Stimulated activated CD8-positive, alpha-beta memory T cell treated with anti-CD3 and anti-CD28 coated beads, Interleukin-4, amount 100 ng/mL, for 48 hours (primary cell): Measurements from ENCODE around the gene FCRLB.
"Not testable (repeated sequence)": the region's sequence is repeated elsewhere in the genome, so short reads cannot be mapped to it uniquely, and the experiment has no call there.

Experiments
- DNase-seq: peaks from one replicate; pipeline ENCODE4 v3.0.0-alpha.2; 2020

Gene FCRLB

DNA sequence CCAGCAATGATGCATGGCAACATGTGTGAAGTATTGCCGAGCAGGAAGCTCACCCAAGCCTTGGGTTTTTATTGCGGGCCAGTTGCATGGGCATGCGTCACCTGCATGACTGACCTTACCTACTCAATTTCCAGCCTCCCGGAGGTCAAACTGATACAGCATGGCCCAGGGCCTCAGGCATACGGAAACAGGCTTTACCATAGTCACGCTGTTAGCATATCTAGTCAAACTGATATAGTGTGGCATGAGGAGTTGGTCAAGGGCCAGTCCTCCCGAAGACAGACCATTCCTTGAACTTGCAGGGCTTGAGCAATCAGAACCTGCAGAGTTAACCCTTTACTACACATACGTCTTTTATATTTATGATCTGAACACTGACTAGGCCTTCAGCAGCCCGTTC, 21.9 kb downstream of the FCRLB start:
- no peak for DNase-seq

DNA sequence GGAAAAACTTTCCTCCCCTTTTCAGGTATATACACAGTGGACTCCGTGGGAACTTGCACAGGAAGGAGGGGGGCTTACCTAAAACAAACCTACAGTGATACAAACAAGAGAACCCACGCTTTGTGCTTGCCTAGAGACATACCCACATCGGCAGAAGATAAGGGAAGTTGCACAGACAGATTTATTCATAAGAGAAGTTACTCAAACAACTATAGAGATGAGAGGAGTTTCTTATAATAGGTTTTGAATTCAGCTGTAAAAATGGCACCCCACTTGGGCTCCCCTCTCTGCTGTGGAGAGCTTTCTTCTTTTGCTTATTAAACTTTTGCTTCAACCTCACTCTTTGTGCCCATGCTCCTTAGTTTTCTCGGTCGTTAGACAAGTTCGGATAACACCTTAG, 26.5 kb downstream of the FCRLB start:
- DNase-seq = no peak

- peak; percentile 90 for DNase-seq
These were observed 28.4 kb downstream of the FCRLB start, which contains the start of gene DUSP12 for GRCh38 chr1:161749509-161750407. TSS of gene DUSP12 (plus strand) at chr1:161749786. CDS start at chr1:161749802, 16 bp downstream.

GRCh38 chr1:161763522-161764098, 42.3 kb downstream of the FCRLB start:
- DNase-seq = no peak

- peak; percentile 85 for DNase-seq
These were observed 45.0 kb downstream of the FCRLB start, which contains the start of gene ATF6 for GRCh38 chr1:161766102-161766981. TSS of gene ATF6 (plus strand) at chr1:161766320. CDS start at chr1:161766361, 41 bp downstream.

- no peak for DNase-seq
These were observed 47.1 kb downstream of the FCRLB start for GRCh38 chr1:161768461-161768860.

GRCh38 chr1:161768986-161769672, 47.8 kb downstream of the FCRLB start:
- no peak for DNase-seq

- not testable (repeated sequence) for DNase-seq
These were observed 48.3 kb downstream of the FCRLB start for GRCh38 chr1:161769673-161770045.

- DNase-seq = no peak
These were observed 48.9 kb downstream of the FCRLB start for GRCh38 chr1:161770250-161770649.

DNA sequence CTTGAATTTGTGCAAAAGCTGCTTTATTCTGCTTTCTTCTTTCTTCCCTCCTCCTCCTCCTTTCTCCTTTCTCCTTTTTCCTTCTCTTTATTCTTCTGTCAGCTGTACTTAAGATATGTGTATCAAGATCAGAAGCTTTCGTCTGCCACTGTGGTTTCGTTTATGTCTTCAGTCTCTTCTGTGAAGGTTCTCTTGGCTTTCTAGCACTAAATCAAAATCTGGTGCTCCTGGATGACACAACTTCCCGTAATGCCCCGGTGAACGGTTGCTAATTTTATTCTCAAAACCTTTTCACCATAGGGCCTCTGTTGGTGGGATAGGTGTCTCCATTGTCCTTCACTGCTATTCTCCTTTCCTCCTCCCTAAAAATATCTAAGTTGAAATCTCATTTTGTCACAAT, 49.8 kb downstream of the FCRLB start:
- no peak for DNase-seq

GRCh38 chr1:161771973-161772372, 50.6 kb downstream of the FCRLB start:
- no peak for DNase-seq

- no peak for DNase-seq
These were observed 51.1 kb downstream of the FCRLB start for GRCh38 chr1:161772397-161772796.

DNA sequence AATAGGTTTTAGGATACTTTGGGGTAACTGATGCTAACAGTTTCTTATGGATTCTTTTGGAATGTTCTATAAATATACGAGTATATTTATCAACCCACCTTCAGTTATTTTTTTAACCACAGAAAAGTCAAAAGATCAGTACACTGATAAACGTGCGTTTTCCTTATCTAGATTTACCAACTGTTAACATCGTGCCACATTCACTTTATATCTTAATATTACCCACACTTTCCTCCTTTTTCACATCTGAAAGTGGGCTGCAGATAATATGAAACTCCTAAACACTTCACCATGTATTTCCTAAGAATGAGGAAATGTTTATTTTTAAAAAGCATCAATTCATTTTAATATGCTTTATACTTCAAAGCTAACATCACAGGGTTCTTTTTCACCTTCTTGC, 52.4 kb downstream of the FCRLB start:
- no peak for DNase-seq

- DNase-seq = no peak
These were observed 55.9 kb downstream of the FCRLB start for GRCh38 chr1:161777261-161777660.
